GM18499 (cell line): ENCODE measurements around the gene MAP6.

Experiments used
- ATAC-seq: cut with Tn5 transposase; IDR thresholded peaks from one replicate; pipeline ENCODE4 v1.9.1; 2021; ENCODE audit warnings: moderate number of reproducible peaks; ENCODE audit not compliant: insufficient read depth, unreplicated experiment

Gene MAP6

DNA sequence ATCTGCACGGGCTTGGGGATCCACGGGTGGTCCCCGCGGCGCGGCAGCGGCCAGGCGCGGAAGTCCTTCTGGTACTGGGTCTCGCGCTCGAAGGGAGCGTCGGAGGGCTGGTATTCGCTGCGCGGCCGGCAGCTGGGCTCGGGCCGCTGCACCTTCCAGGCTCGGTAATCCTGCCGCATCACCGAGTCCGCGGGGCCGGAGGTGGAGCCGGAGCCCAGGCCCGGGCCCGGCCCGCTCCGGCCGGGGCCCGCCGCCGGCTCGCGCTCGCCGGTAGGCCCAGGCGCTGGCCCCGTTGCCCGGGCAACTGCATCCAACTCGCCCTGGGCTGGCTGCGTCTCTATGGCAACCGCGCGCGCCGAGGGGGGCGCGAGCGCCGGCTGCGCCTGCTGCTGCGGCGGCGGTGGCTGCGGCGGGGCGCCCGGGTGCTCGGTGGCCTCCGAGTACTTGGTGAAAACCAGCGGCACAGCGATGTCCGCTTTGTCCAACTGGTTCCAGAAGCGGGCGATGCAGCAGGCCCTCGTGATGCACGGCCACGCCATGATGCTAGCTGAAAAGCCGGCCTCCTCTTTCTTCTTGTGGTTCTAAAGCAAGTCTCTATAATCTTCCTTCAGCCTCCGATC, 897 bp downstream of the MAP6 start:
- no peak for ATAC-seq

DNA sequence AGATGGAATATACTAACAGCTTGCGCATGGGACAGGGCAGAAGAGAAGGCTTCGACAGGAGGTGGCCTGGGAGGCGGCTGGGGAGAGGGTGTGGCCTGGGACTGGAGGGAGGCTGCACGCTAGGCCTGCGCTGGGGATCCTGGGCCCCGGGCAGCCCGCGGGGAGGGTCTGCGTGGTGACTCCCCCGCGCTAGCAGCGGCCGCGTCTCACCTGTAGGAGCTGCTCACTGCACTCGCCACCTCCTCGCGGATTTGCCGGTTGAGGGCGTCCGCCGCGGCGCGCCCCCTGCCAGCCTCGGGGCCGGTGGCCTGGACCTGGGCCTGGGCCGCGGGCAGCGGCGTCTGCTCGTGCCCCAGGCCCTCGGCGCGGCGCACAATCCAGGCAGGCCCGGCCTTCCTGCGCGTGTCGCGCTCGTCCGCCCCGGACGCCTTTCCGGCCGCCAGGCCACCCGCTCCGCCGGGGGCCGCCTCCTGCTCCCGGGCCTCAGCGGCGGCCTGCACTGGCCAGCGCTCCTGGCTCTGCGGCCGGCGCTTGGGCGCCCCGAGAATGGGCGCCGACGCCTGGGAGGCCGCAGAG, 1.5 kb downstream of the MAP6 start:
- ATAC-seq: no peak

DNA sequence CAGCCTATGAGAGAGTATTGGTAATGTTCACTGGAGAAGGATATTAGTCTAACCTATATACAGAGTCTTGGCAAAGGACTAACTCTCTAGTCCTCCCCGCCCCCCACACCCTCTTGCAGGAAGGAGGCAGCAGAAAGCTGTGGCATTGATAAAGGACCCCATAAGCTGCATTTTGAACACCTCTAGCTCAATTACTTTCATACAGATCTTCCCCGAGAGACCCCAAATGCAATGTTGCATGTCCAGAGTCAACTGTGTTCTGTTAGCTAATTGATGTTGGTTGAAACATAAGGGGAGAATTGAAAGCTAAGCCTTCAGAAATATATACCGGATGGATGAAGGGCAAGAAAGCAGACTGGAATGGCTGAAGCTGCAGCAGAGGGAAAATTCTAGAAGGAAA, 2.8 kb downstream of the MAP6 start:
- no peak for ATAC-seq

DNA sequence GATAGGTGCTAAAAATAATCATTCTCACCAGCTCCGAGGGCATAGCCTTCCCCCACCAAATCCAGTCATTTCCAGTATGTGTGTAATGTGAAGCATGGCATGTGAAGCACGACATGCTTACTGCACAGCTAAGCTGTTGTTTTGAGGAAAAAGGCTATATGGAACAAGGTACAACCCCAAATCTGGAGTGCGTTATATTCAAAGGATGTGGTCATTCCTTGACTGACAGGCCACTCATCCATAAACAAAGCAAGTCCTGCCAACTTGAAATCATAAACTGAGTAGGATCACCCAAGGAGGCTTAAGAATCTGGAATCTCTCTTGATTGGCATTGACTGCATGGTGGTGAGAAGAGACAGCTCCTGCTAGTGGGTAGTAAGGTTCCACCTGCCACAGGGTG, 3.7 kb downstream of the MAP6 start:
- ATAC-seq: no peak

GRCh38 chr11:75664389-75664788, 4.4 kb downstream of the MAP6 start:
- ATAC-seq: no peak

DNA sequence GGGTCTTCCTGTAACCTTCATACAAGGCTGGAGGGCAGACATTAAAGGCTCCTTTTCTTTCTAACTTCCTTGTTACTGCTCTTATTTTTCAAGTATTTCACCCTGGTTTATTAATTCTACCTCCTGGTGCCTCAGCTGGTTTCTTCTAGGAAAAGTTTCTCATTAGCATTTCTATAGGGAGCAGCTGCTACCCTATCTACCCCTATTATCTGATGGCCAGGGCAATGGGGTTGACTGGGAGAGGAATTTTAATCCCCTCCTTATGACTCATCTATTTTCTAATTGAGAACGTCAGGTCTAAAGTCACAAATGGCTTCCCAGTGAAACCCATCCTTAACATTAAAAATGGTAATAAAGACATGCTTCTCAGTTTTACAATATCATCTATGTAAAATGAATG, 5.0 kb downstream of the MAP6 start:
- ATAC-seq: no peak

DNA sequence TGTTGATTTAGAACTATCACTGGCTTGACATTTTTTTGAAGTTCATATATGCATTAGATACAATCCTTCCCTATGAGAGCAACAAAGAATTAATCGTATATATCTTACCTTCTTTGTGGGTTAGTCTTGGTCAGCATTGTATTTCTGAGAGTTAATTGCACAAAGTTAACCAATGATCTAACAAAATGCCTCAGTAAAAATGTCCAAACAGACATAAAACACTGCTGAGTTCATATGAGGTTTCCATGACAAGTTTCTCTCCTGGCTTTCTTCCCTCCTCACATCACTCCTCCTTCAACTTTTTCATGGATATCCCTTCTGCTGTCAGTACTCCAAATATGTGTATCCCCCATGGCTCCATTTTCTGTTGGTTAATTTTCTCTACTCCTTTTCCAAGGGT, 9.0 kb downstream of the MAP6 start:
- no peak for ATAC-seq

DNA sequence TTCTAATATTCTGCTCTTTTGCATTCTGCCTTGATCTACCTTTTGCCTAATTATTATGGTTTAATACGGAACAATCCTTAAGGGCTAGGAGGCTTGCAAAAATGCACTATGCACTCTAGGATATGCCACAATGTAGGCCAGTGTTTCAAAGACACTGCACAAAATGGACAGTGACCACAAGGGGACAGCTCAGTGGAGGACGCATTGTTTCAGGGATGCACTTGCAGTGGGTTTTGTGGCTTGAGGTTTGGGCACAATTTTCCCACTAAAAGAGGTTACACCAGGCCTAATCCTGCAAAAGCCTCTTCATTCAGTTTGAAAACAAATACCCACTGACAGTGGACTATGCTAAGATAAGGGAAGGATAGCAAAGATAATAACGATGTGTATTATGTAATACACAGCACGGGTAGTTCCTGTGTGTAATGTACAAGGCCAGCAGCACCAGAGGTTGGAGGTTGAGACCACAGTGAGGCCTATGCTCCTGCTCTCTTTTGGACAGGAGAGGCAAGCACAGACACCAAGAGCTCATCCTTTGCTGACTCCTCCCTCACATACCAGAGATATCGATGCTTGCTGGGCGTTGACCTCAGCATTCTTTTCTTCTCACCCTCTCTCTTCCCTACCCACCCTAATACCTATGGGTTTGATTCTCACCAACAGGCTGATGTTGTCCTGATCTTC, 12.7 kb downstream of the MAP6 start:
- no peak for ATAC-seq

GRCh38 chr11:75655605-75656004, 13.2 kb downstream of the MAP6 start:
- no peak for ATAC-seq

GRCh38 chr11:75654314-75654713, 14.5 kb downstream of the MAP6 start:
- ATAC-seq: no peak

- no peak for ATAC-seq
Observed at GRCh38 chr11:75653532-75653931, 15.3 kb downstream of the MAP6 start.

GRCh38 chr11:75652936-75653335, 15.9 kb downstream of the MAP6 start:
- ATAC-seq: no peak

- ATAC-seq: no peak
Observed at GRCh38 chr11:75651218-75651617, 17.6 kb downstream of the MAP6 start.

- ATAC-seq: no peak
Observed at GRCh38 chr11:75650167-75650723, 18.6 kb downstream of the MAP6 start.

GRCh38 chr11:75644946-75645345, 23.9 kb downstream of the MAP6 start:
- ATAC-seq: no peak

DNA sequence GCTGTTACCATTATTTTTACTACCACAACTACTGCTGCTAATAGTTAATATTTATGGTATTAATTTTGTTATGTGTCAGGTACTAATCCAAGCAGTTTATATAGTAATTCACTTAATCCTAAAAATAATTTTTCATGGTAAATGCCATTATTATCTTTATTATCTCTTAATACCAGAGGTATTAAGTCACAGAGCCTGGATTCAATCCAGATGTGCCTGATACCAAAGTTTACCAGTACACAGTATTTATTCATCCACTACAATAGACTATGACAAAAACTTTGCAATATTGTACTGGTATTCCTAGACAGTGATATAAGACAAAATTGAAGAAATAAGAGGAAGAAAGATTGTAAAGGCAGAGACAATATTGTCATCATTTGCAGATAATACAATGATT, 24.5 kb downstream of the MAP6 start:
- ATAC-seq: no peak

DNA sequence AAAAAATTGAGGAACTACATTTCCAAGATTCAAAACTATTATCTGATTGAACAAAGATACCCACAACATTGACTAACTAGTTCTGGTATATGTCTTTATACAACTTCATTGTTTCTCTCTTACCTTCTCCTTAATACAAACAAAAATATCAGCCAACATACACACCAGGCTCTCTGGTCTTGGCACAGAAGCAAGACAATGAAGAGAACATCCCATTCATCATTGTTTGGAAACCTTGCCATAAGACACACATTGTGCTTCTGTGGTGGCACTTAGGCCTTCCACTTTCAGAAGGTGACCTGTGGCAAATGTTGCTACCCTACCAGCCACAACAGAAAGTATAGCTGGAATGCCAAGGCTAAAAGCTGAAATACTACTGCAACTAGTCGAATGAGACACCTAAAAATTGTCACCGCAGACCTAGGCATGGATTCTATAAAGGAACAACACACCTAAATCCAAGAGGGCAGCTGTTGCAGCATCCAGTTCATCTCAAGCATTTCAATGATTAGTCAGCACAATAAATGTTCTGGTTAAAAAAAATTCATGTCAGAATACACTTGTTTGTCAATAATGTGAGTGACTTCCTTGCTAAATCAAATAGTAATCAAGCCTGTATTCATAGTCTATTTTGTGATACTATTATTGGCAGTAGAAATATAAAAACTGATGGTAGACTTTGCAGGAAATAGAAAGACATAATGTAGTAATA, 26.3 kb downstream of the MAP6 start:
- no peak for ATAC-seq

GRCh38 chr11:75639762-75640181, 29.1 kb downstream of the MAP6 start:
- ATAC-seq: no peak

DNA sequence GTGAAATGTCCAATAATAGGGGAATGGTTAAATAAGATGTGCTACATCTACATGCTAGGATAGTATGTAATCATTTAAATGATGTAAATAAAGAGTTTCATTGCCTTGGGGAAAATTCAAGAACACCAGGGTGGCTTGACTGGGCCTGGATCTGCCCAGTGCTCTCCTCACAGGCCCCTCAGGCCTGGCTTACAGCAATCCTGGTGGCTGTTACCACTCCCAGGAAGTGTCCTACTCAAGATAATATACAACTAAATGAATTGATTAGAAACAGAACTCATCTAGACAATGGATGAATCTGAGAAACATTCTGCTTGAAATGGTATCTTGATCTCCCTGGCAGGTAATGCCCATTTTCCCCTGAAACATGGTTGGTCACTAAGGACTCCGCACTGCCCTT, 30.8 kb downstream of the MAP6 start:
- no peak for ATAC-seq

DNA sequence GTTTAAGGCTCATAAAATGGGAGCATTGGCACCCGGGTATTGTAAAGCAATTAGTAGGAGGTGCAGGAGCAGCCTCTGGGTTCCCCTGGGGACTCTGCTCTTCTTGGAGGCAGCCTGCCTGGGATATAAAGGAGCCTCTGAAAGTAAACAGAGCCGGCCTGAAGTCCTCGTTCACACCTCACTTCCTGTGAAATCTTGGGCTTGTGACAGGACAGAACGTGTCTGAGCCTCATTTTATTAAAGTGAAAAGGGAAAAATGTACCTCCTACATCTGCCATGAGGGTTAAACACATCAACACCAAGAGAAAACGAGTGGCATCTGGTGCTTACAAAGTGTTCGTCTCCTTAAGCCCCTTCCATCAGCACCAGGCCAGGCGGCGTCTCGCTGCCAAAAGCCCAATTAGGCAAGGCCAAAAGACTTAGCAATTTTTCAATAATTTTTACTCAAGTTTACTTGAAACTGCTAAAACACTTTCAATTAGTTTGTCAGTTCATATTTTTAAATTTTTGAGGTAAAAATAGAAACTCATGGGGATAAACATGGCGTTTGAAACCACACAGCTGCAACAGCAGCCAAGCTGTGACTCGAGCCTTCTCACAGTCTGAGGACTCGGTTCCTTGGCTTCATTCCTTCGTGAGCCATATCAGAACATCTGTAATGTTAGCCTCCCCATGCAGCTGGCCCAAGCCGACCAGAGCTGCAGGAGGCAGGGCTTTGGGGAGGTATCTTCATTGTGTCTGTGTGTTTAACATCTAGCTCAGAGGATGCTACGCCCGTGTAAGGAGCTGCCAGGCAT, 33.6 kb downstream of the MAP6 start:
- ATAC-seq: no peak
